HAP-1 (cell line): ENCODE measurements around the gene MLLT3.

Source experiments
- DNase-seq, 2 experiments: peaks; one replicate each; pipeline ENCODE4 v3.0.0-alpha.2; 2016 to 2020; ENCODE audit warnings: low spot score in 2 of 2
- H3K27me3 ChIP-seq: fragments of 250-450 bp; sonication (Bioruptor Pico); 2 replicates; pipeline ENCODE4 v1.5.1; 2020; ENCODE audit warnings: low read depth, mild to moderate bottlenecking, moderate library complexity
- H3K36me3 ChIP-seq: fragments of 250-450 bp; sonication (Bioruptor Pico); replicated peaks from 2 replicates; pipeline ENCODE4 v1.5.1; 2020; ENCODE audit warnings: mild to moderate bottlenecking
- H3K4me1 ChIP-seq: fragments of 250-450 bp; sonication (Bioruptor Pico); 2 replicates; pipeline ENCODE4 v1.5.1; 2020; ENCODE audit warnings: mild to moderate bottlenecking
- H3K4me3 ChIP-seq: fragments of 250-450 bp; sonication (Bioruptor Pico); 2 replicates; pipeline ENCODE4 v1.5.1; 2020; ENCODE audit warnings: mild to moderate bottlenecking, moderate library complexity
- H3K9me3 ChIP-seq: fragments of 250-450 bp; sonication (Bioruptor Pico); 2 replicates; pipeline ENCODE4 v1.5.1; 2020; ENCODE audit warnings: mild to moderate bottlenecking, moderate library complexity
- in situ Hi-C: fragments of 300-500 bp; cut with MboI; formaldehyde crosslinking; loops from 3 replicates; pipeline ENCODE4 v1.14.3; 2020; ENCODE audit warnings: low sequenced_read_pairs, inconsistent platforms, mixed read lengths

MLLT3 gene

DNA sequence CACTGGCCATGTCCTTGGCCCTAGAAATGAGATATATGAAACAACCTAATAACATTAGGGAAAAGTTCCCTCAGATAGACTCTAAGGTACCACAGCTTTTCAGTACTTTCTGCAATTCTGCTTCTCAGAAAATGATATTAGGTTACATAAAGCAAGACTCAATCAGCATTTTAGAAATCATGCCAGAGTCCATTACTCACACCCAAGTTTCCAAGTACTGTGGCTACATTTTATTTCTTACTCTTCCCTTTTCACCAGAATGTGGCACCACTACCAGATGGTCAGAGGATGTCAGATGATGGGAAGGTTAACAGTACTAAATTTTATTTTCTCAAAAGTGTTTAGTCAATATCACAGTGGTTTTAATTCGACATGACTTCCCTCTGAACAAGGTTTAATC lies 217.2 kb downstream of the MLLT3 start:
- in situ Hi-C loops, result no loop called here

DNA sequence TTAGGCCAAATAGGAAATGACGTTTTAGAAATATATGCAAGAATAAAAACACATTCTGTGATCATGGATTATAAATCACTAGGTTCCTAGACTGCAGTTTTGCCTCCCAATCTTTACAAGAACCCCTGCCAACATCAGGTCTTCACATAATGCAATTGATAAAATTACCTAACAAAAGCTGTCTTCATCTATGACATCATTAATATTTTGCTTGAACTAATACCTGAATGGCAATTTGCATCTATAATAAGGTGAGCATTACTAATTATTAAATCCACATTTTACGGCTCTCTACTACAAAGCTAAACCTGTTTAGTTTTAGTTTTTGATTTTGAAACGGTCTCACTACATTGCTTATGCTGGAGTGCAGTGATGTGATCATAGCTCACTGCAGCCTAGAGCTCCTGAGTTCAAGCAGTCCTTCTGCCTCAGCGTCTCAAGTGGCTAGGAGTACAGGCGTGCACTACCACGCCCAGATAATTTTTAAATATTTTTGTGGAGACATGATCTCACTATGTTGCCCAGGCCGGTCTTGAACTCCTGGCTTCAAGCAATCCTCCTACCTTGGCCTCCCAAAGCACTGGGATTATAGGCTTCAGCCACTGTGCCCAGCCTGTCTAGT lies 218.0 kb downstream of the MLLT3 start:
- no peaks in the 10 kb centered on the region for H3K4me1 ChIP-seq
- no peak for DNase-seq
- no peak overlapping the region for H3K4me3 ChIP-seq
- H3K36me3 ChIP-seq, result no peaks in the 10 kb centered on the region
- H3K9me3 ChIP-seq, result no peaks in the 10 kb centered on the region
- no peaks in the 10 kb centered on the region for H3K27me3 ChIP-seq
- in situ Hi-C loops, result no loop called here

More for the DNA sequence above, 217.2 kb downstream of the MLLT3 start:
- Histone ChIP-seq H3K4me1 (no peaks in the 10 kb centered on the region), H3K36me3 (no peaks in the 10 kb centered on the region), H3K27me3 (no peaks in the 10 kb centered on the region), H3K4me3 (no peak overlapping the region), H3K9me3 (no peaks in the 10 kb centered on the region)
- no peak for DNase-seq

DNA sequence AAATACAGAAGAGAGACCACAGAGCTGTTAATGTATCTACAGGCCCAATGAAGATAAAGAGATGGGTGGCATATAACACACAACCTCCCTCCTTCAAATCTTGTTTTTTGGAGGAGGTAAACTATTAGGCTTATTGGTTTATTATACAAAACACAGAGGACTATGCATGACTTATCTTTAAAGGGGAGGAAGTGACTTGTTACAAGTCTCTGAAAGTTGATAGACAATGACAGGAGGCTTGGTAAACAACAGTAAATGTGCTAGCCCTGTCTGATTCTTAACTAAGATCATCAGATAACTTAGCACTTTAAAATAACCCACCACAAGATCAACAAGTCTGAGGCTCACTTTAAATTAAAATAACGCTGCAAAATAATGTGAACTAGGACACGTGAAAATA lies 219.0 kb downstream of the MLLT3 start:
- Histone ChIP-seq H3K4me3 (no peak overlapping the region), H3K4me1 (no peaks in the 10 kb centered on the region), H3K27me3 (no peaks in the 10 kb centered on the region), H3K36me3 (no peaks in the 10 kb centered on the region), H3K9me3 (no peaks in the 10 kb centered on the region)
- no peak for DNase-seq
- in situ Hi-C loops, result no loop called here

GRCh38 chr9:20402273-20402875 lies 219.9 kb downstream of the MLLT3 start:
- H3K9me3 ChIP-seq, result no peaks in the 10 kb centered on the region
- H3K4me3 ChIP-seq, result no peak overlapping the region
- H3K27me3 ChIP-seq, result no peaks in the 10 kb centered on the region
- no peak for DNase-seq
- no peaks in the 10 kb centered on the region for H3K36me3 ChIP-seq
- H3K4me1 ChIP-seq, result no peaks in the 10 kb centered on the region
- in situ Hi-C loops, result no loop called here

GRCh38 chr9:20398536-20399338 lies 223.6 kb downstream of the MLLT3 start:
- DNase-seq, result no peak
- no peaks in the 10 kb centered on the region for H3K27me3 ChIP-seq
- H3K36me3 ChIP-seq, result no peaks in the 10 kb centered on the region
- no peaks in the 10 kb centered on the region for H3K4me1 ChIP-seq
- H3K9me3 ChIP-seq, result no peaks in the 10 kb centered on the region
- H3K4me3 ChIP-seq, result no peak overlapping the region
- in situ Hi-C loops, result no loop called here

DNA sequence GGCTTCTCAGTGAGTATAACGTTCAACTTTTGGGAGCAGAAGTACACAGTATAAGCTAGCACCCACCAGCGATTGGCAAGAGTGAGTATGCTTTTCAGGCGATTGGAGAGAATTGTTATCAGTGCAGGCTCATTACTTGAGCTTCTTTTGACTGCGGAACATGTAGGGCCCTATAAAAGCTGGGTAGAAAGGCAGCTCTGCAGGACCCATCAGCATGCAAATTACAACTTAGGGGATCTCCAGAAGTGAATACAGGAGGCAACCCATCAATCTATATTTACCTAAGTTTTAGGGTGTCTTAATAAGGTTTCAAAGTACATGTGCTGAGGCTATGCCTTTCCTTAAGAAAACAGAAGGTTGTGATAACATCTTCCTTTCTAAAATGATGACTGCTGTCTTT lies 225.0 kb downstream of the MLLT3 start:
- no peaks in the 10 kb centered on the region for H3K36me3 ChIP-seq
- no peaks in the 10 kb centered on the region for H3K27me3 ChIP-seq
- DNase-seq, result no peak
- no peaks in the 10 kb centered on the region for H3K4me1 ChIP-seq
- in situ Hi-C loops, result no loop called here
- H3K9me3 ChIP-seq, result no peaks in the 10 kb centered on the region
- H3K4me3 ChIP-seq, result no peak overlapping the region

GRCh38 chr9:20396509-20396908 lies 225.8 kb downstream of the MLLT3 start:
- Histone ChIP-seq H3K4me1 (no peaks in the 10 kb centered on the region), H3K4me3 (no peak overlapping the region), H3K36me3 (no peaks in the 10 kb centered on the region), H3K9me3 (no peaks in the 10 kb centered on the region), H3K27me3 (no peaks in the 10 kb centered on the region)
- DNase-seq, result no peak
- in situ Hi-C loops, result no loop called here

DNA sequence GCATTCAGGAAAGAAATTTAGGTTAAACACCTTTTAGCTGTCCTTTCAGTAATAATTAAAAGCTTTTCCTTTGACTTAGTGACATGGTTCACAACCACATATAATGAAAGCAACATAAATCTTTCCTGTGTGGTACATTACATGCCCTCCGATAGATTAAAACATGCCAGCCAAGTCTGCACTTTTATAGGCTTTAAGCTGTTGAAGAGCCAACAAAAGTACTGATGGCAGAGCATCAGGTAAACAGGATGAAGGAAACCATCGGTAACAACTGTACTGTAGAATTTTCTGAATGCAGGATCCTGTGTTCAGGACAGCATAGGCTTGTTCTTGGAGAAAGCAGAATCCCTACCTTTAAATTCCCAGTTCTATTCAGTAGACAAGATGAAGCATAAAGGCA lies 226.6 kb downstream of the MLLT3 start:
- H3K27me3 ChIP-seq, result no peaks in the 10 kb centered on the region
- no peak overlapping the region for H3K4me3 ChIP-seq
- H3K4me1 ChIP-seq, result no peaks in the 10 kb centered on the region
- no peak for DNase-seq
- no peaks in the 10 kb centered on the region for H3K9me3 ChIP-seq
- in situ Hi-C loops, result no loop called here
- no peaks in the 10 kb centered on the region for H3K36me3 ChIP-seq

- Histone ChIP-seq H3K27me3 (no peaks in the 10 kb centered on the region), H3K9me3 (no peaks in the 10 kb centered on the region), H3K4me1 (no peaks in the 10 kb centered on the region), H3K36me3 (no peaks in the 10 kb centered on the region), H3K4me3 (no peak overlapping the region)
- DNase-seq, result no peak
- in situ Hi-C loops, result no loop called here
Observed at GRCh38 chr9:20394969-20395368, 227.3 kb downstream of the MLLT3 start.

DNA sequence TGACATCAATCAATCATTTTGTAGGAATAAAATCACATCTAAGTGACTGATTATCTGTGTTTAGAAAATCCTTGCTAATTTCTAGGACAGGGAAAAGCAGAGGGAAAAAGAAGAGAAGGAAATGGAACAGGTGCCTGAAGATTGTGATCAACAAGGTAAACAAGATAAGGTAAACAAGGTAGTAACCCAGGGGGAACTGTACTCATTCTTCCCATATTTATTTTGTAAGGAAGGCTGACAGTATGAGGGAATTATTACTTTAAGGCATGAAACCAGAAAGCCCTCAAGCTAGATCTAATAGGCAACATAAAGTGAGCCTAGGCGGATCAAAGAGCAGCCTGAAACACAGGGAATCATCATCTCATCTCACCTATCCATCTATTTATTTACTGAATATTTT lies 231.1 kb downstream of the MLLT3 start:
- no peaks in the 10 kb centered on the region for H3K27me3 ChIP-seq
- H3K9me3 ChIP-seq, result no peaks in the 10 kb centered on the region
- H3K4me3 ChIP-seq, result no peak overlapping the region
- H3K36me3 ChIP-seq, result no peaks in the 10 kb centered on the region
- no peaks in the 10 kb centered on the region for H3K4me1 ChIP-seq
- in situ Hi-C loops, result no loop called here
- no peak for DNase-seq

- in situ Hi-C loops, result no loop called here
- no peak for DNase-seq
- H3K27me3 ChIP-seq, result no peaks in the 10 kb centered on the region
- H3K36me3 ChIP-seq, result no peaks in the 10 kb centered on the region
- no peaks in the 10 kb centered on the region for H3K4me1 ChIP-seq
- H3K9me3 ChIP-seq, result no peaks in the 10 kb centered on the region
- no peak overlapping the region for H3K4me3 ChIP-seq
Observed at GRCh38 chr9:20390400-20390799, 231.9 kb downstream of the MLLT3 start.

- no peaks in the 10 kb centered on the region for H3K27me3 ChIP-seq
- H3K4me3 ChIP-seq, result no peak overlapping the region
- H3K36me3 ChIP-seq, result no peaks in the 10 kb centered on the region
- H3K4me1 ChIP-seq, result no peaks in the 10 kb centered on the region
- H3K9me3 ChIP-seq, result no peaks in the 10 kb centered on the region
- in situ Hi-C loops, result no loop called here
- DNase-seq, result no peak
Observed at GRCh38 chr9:20387062-20387461, 235.2 kb downstream of the MLLT3 start.

DNA sequence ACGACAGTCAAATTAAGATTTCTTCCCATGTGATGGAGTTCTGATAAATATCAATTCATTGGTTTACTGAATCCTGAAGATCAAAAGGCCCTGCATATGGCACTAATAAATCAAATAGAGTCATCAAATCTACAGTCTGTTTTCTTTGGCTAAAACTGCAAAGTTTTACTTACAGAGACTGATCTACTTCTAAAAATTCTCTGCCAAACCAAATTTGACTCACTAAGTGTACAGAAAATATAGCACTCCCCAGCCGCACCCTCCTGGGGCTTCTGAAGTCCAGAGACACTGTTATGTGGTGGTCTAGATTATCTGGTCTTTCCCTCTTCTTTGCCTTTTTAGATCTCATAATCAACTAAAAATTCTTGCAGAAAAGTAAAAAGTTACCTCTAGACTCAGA lies 237.7 kb downstream of the MLLT3 start:
- no peak for DNase-seq
- Histone ChIP-seq H3K9me3 (no peaks in the 10 kb centered on the region), H3K36me3 (no peaks in the 10 kb centered on the region), H3K4me1 (peaks cover 5% of the 10 kb centered on the region), H3K4me3 (no peak overlapping the region), H3K27me3 (no peaks in the 10 kb centered on the region)
- in situ Hi-C loops, result no loop called here

GRCh38 chr9:20382460-20383071 lies 239.7 kb downstream of the MLLT3 start:
- in situ Hi-C loops, result no loop called here
- no peak for DNase-seq
- no peaks in the 10 kb centered on the region for H3K9me3 ChIP-seq
- H3K36me3 ChIP-seq, result no peaks in the 10 kb centered on the region
- no peaks in the 10 kb centered on the region for H3K27me3 ChIP-seq
- peaks cover 8% of the 10 kb centered on the region for H3K4me1 ChIP-seq
- H3K4me3 ChIP-seq, result no peak overlapping the region
